H1 (cell line): ENCODE results near the gene SP8. TPM values are rescaled to one million over a fixed set of nuclear protein-coding genes. Genes with fewer than 3 reads are reported as not detected.

Experiments used
- CTCF ChIA-PET: fragments of 300-600 bp; sonication (Branson Sonifier 250); formaldehyde crosslinking; loops from one replicate; lab custom pipeline; 2021; ENCODE audit not compliant: partially characterized antibody; lab: Charles Lee
- POLR2A ChIA-PET: fragments of 300-600 bp; sonication (Branson Sonifier 250); formaldehyde crosslinking; loops from one replicate; lab custom pipeline; 2021; ENCODE audit warnings: inconsistent platforms; ENCODE audit not compliant: partially characterized antibody; lab: Charles Lee
- DNase-seq, 2 experiments: peaks; one replicate each; pipeline versions ENCODE4 v3.0.0 to v3.0.0-alpha.2; 2010 to 2022; ENCODE audit warnings: low spot score in 2 of 2, low read depth in 1 of 2, mixed read lengths in 1 of 2
- FAIRE-seq: peaks from 2 replicates; lab custom pipeline; 2011; peaks lifted over from hg19 to GRCh38; lab: Jason Lieb, UNC
- H2AFZ ChIP-seq: 2 replicates; pipeline ENCODE4 v1.8.1; 2012; ENCODE audit warnings: low read length, inconsistent platforms
- H2AK5ac ChIP-seq: 2 replicates; pipeline ENCODE4 v1.6.1; 2013; ENCODE audit warnings: low read depth, low read length
- H2BK120ac ChIP-seq: replicated peaks from 2 replicates; pipeline ENCODE3; 2013; ENCODE audit warnings: low read depth, low read length, inconsistent platforms
- H2BK12ac ChIP-seq: 2 replicates; pipeline ENCODE4 v1.6.1; 2013; ENCODE audit warnings: low read depth, low read length
- H2BK15ac ChIP-seq: 2 replicates; pipeline ENCODE4 v1.6.1; 2013; ENCODE audit warnings: low read length
- H2BK20ac ChIP-seq: 2 replicates; pipeline ENCODE4 v1.6.1; 2013; ENCODE audit warnings: low read length
- H2BK5ac ChIP-seq: 2 replicates; pipeline ENCODE4 v1.6.1; 2013; ENCODE audit warnings: low read depth, low read length
- H3K14ac ChIP-seq: 2 replicates; pipeline ENCODE4 v1.6.1; 2013; ENCODE audit warnings: inconsistent platforms; ENCODE audit not compliant: insufficient read length
- H3K18ac ChIP-seq: 2 replicates; pipeline ENCODE4 v1.6.1; 2013; ENCODE audit warnings: low read length; ENCODE audit errors: extremely low read depth
- H3K23ac ChIP-seq: 2 replicates; pipeline ENCODE4 v1.6.1; 2013; ENCODE audit warnings: inconsistent platforms; ENCODE audit not compliant: insufficient read length
- H3K23me2 ChIP-seq: 2 replicates; pipeline ENCODE4 v1.6.1; 2013; ENCODE audit warnings: low read depth, low read length
- H3K27ac ChIP-seq: 2 replicates; pipeline ENCODE4 v1.6.1; 2011; ENCODE audit warnings: low read depth, low read length, inconsistent platforms
- H3K27me3 ChIP-seq, 4 experiments: replicated peaks in 1 of 4; 1 replicate in 1 of 4; 2 replicates in 3 of 4; pipeline versions ENCODE4 v1.6.1 to v1.8.1; 2011 to 2013; ENCODE audit warnings: low read length in 3 of 4, mild to moderate bottlenecking in 3 of 4, inconsistent platforms in 2 of 4, mixed read lengths in 2 of 4, moderate library complexity in 1 of 4; ENCODE audit not compliant: control insufficient read depth in 3 of 4, insufficient read depth in 3 of 4; ENCODE audit errors: extremely low read depth in 1 of 4
- H3K36me3 ChIP-seq, 4 experiments: 2 replicates each; pipeline versions ENCODE4 v1.6.1 to v1.8.1; 2011 to 2013; ENCODE audit warnings: mild to moderate bottlenecking in 4 of 4, low read length in 3 of 4, moderate library complexity in 2 of 4, control low read depth in 1 of 4, inconsistent platforms in 1 of 4; ENCODE audit not compliant: insufficient read depth in 4 of 4, control insufficient read depth in 2 of 4
- H3K4ac ChIP-seq: replicated peaks from 2 replicates; pipeline ENCODE3; 2013; ENCODE audit warnings: low read length, low read depth, mixed read lengths, inconsistent platforms; ENCODE audit not compliant: insufficient read length
- H3K4me1 ChIP-seq, 4 experiments: replicated peaks in 1 of 4; 1 replicate in 1 of 4; 2 replicates in 3 of 4; pipeline versions ENCODE4 v1.6.1 to v1.8.1; 2011 to 2013; ENCODE audit warnings: low read length in 3 of 4, inconsistent platforms in 2 of 4, mixed read lengths in 1 of 4; ENCODE audit not compliant: insufficient read depth in 4 of 4, control insufficient read depth in 3 of 4
- H3K4me2 ChIP-seq, 2 experiments: 2 replicates each; pipeline versions ENCODE4 v1.6.1 to v1.8.1; 2011 to 2013; ENCODE audit warnings: low read depth in 2 of 2, low read length in 2 of 2, control low read depth in 1 of 2, inconsistent platforms in 1 of 2, mild to moderate bottlenecking in 1 of 2; ENCODE audit not compliant: insufficient read depth in 1 of 2
- H3K4me3 ChIP-seq, 4 experiments: fragments of 200-600, 300-600 bp in 1 of 4; sonication (generic), shearing (Covaris generic), sonication (Bioruptor Twin) in 1 of 4; 2 replicates each; pipeline versions ENCODE4 v1.5.1 to v1.8.1; 2011 to 2016; ENCODE audit warnings: low read length in 4 of 4, low read depth in 3 of 4, control low read depth in 2 of 4, inconsistent platforms in 2 of 4, mild to moderate bottlenecking in 2 of 4, mixed read lengths in 1 of 4, moderate library complexity in 1 of 4; ENCODE audit not compliant: insufficient read depth in 2 of 4; ENCODE audit errors: extremely low read depth in 1 of 4
- H3K56ac ChIP-seq: replicated peaks from 2 replicates; pipeline ENCODE3; 2013; ENCODE audit warnings: low read depth, mild to moderate bottlenecking, mixed read lengths, low read length, inconsistent platforms; ENCODE audit not compliant: insufficient read length
- H3K79me1 ChIP-seq: 2 replicates; pipeline ENCODE4 v1.6.1; 2013; ENCODE audit warnings: low read depth, low read length, control low read depth
- H3K79me2 ChIP-seq, 2 experiments: 2 replicates each; pipeline versions ENCODE4 v1.6.1 to v1.8.1; 2012 to 2013; ENCODE audit warnings: low read length in 2 of 2, mild to moderate bottlenecking in 2 of 2, inconsistent platforms in 1 of 2; ENCODE audit not compliant: insufficient read depth in 2 of 2, control insufficient read depth in 1 of 2
- H3K9ac ChIP-seq, 4 experiments: replicated peaks in 1 of 4; 1 replicate in 1 of 4; 2 replicates in 3 of 4; pipeline versions ENCODE4 v1.6.1 to v1.8.1; 2011 to 2013; ENCODE audit warnings: low read depth in 3 of 4, low read length in 3 of 4, control low read depth in 2 of 4, mild to moderate bottlenecking in 2 of 4, moderate library complexity in 2 of 4, inconsistent platforms in 1 of 4; ENCODE audit errors: extremely low read depth in 1 of 4
- H3K9me3 ChIP-seq, 2 experiments: 2 replicates each; pipeline versions ENCODE4 v1.6.1 to v1.8.1; 2012 to 2013; ENCODE audit warnings: mild to moderate bottlenecking in 2 of 2, moderate library complexity in 2 of 2, control low read depth in 1 of 2, inconsistent platforms in 1 of 2, low read depth in 1 of 2, low read length in 1 of 2, mixed read lengths in 1 of 2; ENCODE audit not compliant: insufficient read depth in 2 of 2
- H4K20me1 ChIP-seq, 2 experiments: replicated peaks in 1 of 2; 2 replicates each; pipeline versions ENCODE3 to v1.8.1; 2011 to 2013; ENCODE audit warnings: inconsistent platforms in 2 of 2, low read length in 2 of 2, mild to moderate bottlenecking in 1 of 2; ENCODE audit not compliant: insufficient read depth in 2 of 2, control insufficient read depth in 1 of 2
- H4K5ac ChIP-seq: 2 replicates; pipeline ENCODE4 v1.6.1; 2013; ENCODE audit warnings: low read length, low read depth, mixed read lengths, inconsistent platforms; ENCODE audit not compliant: insufficient read length
- H4K8ac ChIP-seq: 2 replicates; pipeline ENCODE4 v1.8.0; 2013; ENCODE audit warnings: mild to moderate bottlenecking, moderate library complexity, low read length, inconsistent platforms; ENCODE audit not compliant: insufficient read depth; ENCODE audit errors: extremely low read depth
- H4K91ac ChIP-seq: replicated peaks from 2 replicates; pipeline ENCODE3; 2013; ENCODE audit warnings: low read length, mixed read lengths, inconsistent platforms; ENCODE audit not compliant: insufficient read length
- ATF2 ChIP-seq: IDR thresholded peaks from 2 replicates; pipeline ENCODE4 v1.6.1; 2012; ENCODE audit warnings: low read length, inconsistent platforms
- CBX5 ChIP-seq: fragments of 300-800, 300-1000 bp; sonication (generic); IDR thresholded peaks from 2 replicates; pipeline ENCODE4 v1.7.1; 2016; ENCODE audit warnings: antibody characterized with exemption, low read length, low read depth
- CEBPB ChIP-seq: IDR thresholded peaks from 2 replicates; pipeline ENCODE4 v1.6.1; 2012; ENCODE audit warnings: low read depth, low read length
- HDAC2 ChIP-seq, 2 experiments: fragments of 300-600 bp in 1 of 2; sonication (generic) in 1 of 2; IDR thresholded peaks; 2 replicates each; pipeline ENCODE4 v1.6.1; 2011 to 2012; ENCODE audit warnings: low read depth in 2 of 2, low read length in 2 of 2, mild to moderate bottlenecking in 2 of 2, moderate library complexity in 2 of 2, borderline replicate concordance in 1 of 2, inconsistent platforms in 1 of 2
- KDM5A ChIP-seq: fragments of 200-600 bp; IDR thresholded peaks from 2 replicates; pipeline ENCODE4 v1.7.1; 2012; ENCODE audit warnings: mild to moderate bottlenecking, low read length, inconsistent platforms, mixed read lengths
- NANOG ChIP-seq: IDR thresholded peaks from 2 replicates; pipeline ENCODE4 v1.6.1; 2011; ENCODE audit warnings: low read length, low read depth, mild to moderate bottlenecking, inconsistent platforms; ENCODE audit not compliant: insufficient read depth, poor library complexity, severe bottlenecking
- PHF8 ChIP-seq: fragments of 200-600 bp; sonication (generic); conservative IDR thresholded peaks from 2 replicates; pipeline ENCODE4 v1.7.1; 2012; ENCODE audit warnings: low read depth, mild to moderate bottlenecking, inconsistent platforms, low read length, moderate library complexity
- POLR2AphosphoS5 ChIP-seq: IDR thresholded peaks from 2 replicates; pipeline ENCODE4 v1.6.1; 2011; ENCODE audit warnings: low read depth, low read length
- POU5F1 ChIP-seq: IDR thresholded peaks from 2 replicates; pipeline ENCODE4 v1.6.1; 2011; ENCODE audit warnings: low read depth, mild to moderate bottlenecking, low read length, moderate library complexity
- RFX5 ChIP-seq: IDR thresholded peaks from 2 replicates; pipeline ENCODE4 v1.6.1; 2011; ENCODE audit warnings: low read depth, low read length, improper control_type of control experiment, borderline replicate concordance
- SIN3A ChIP-seq, 2 experiments: IDR thresholded peaks in 1 of 2; conservative IDR thresholded peaks in 1 of 2; 2 replicates each; pipeline ENCODE4 v1.6.1; 2011 to 2012; ENCODE audit warnings: low read length in 2 of 2, improper control_type of control experiment in 1 of 2, low read depth in 1 of 2, mild to moderate bottlenecking in 1 of 2
- SP4 ChIP-seq: IDR thresholded peaks from 2 replicates; pipeline ENCODE4 v1.6.1; 2012; ENCODE audit warnings: low read length, inconsistent platforms
- TBP ChIP-seq: IDR thresholded peaks from 2 replicates; pipeline ENCODE4 v1.6.1; 2011; ENCODE audit warnings: low read depth, low read length, improper control_type of control experiment
- WGBS, 2 experiments: shearing (Covaris generic) in 1 of 2; methylation state at CpG; one replicate each; pipeline versions ENCODE4 v1.1.6 to v1.1.7; 2013 to 2015; ENCODE audit warnings: low lambda C conversion rate in 2 of 2, mixed read lengths in 2 of 2, inconsistent platforms in 1 of 2, low coverage in 1 of 2, missing lambda C conversion rate in 1 of 2; ENCODE audit not compliant: insufficient replicate concordance in 2 of 2, insufficient coverage in 1 of 2, insufficient read length in 1 of 2; ENCODE audit errors: extremely low coverage in 1 of 2, missing lambda C conversion rate in 1 of 2; 5-methylcytosine and 5-hydroxymethylcytosine counted together
- polyA plus RNA-seq, 7 experiments: library from polyadenylated mRNA; depleted of rRNA in 3 of 7; stranded (reverse) in 5 of 7; unstranded in 2 of 7; fragments of >200 nt in 5 of 7; fragments of 200-250 nt in 2 of 7; gene quantifications; 1 replicate in 5 of 7; 2 replicates in 1 of 7; 4 replicates in 1 of 7; pipeline versions ENCODE4 v1.2.1 to v1.2.3, GENCODE V29; 2011 to 2013; ENCODE audit warnings: missing spikeins in 2 of 7, mixed read lengths in 2 of 7
- total RNA-seq: library from RNA; stranded (reverse); fragmentation: NEBNext Ultra II Directional; extraction: Animal tissue kit (Norgen Biotek cat#: 25700); gene quantifications from 2 replicates; pipeline ENCODE4 v1.2.1, GENCODE V29; 2021

The SP8 gene
- total and polyA plus RNA-seq, 2 of the 8 experiments (the other 6 are each of a cell fraction or from before 2014, with no cell fraction given): 11.3 to 12.0 TPM

- H3K79me2 ChIP-seq: no peaks in the 10 kb centered on the region
- H4K5ac ChIP-seq: no peak overlapping the region
- H3K79me1 ChIP-seq: no peaks in the 10 kb centered on the region
- no peak overlapping the region for H3K4ac ChIP-seq
- ChIA-PET CTCF (interaction anchor here (1.7 kb wide), 1 partner anchor 27 kb away, joined by 6 read pairs; no protein-coding TSS in a partner anchor), POLR2A (no interaction called here)
- no peak overlapping the region for H2AFZ ChIP-seq
- no peak overlapping the region for H4K8ac ChIP-seq
- H3K27me3 ChIP-seq: peaks cover 0 to under 1% (median 0%) of the 10 kb centered on the region in 4 experiments; a peak in 1 of 7 replicates
- no peak overlapping the region for H2BK120ac ChIP-seq
- H2BK12ac ChIP-seq: no peak overlapping the region
- no peak overlapping the region for H3K27ac ChIP-seq
- no peaks in the 10 kb centered on the region for H4K20me1 ChIP-seq
- DNase-seq (no peak), FAIRE-seq (no peak)
- H3K18ac ChIP-seq: no peak overlapping the region
- H2BK5ac ChIP-seq: no peak overlapping the region
- H2BK20ac ChIP-seq: no peak overlapping the region
- H3K56ac ChIP-seq: no peak overlapping the region
- no peak overlapping the region for H3K9ac ChIP-seq
- H3K4me3 ChIP-seq: no peak overlapping the region
- no peak overlapping the region for H3K4me2 ChIP-seq
- 87% methylated on average over 5 of the region's 5 CpGs; no CpG with 5 or more reads in 1 of the 2 experiments for whole genome bisulfite sequencing, 2 experiments
- H2AK5ac ChIP-seq: no peak overlapping the region
- no peak overlapping the region for H3K14ac ChIP-seq
- no peaks in the 10 kb centered on the region for H3K9me3 ChIP-seq
- no peak overlapping the region for H3K23ac ChIP-seq
- H4K91ac ChIP-seq: no peak overlapping the region
- H3K36me3 ChIP-seq: no peaks in the 10 kb centered on the region
- H3K4me1 ChIP-seq: peaks cover 2 to 4% (median 3%) of the 10 kb centered on the region in 4 experiments; a peak in 4 of 7 replicates
- no peaks in the 10 kb centered on the region for H3K23me2 ChIP-seq
- H2BK15ac ChIP-seq: no peak overlapping the region
- no peak for TF ChIP-seq POLR2AphosphoS5
- TF ChIP-seq RFX5: no peak
- TF ChIP-seq KDM5A: no peak
- TF ChIP-seq SIN3A (conservative IDR thresholded peaks at IDR 0.05 in 1 of 2, IDR thresholded peaks at IDR 0.05 in 1 of 2; ENCODE audit: low read depth in 1 of 2, low read length in 2 of 2): no peak
- no peak for TF ChIP-seq CEBPB
- no peak for TF ChIP-seq PHF8
- TF ChIP-seq ATF2: no peak
- TF ChIP-seq CBX5: no peak
- TF ChIP-seq NANOG: no peak
- TF ChIP-seq POU5F1: no peak
- TF ChIP-seq HDAC2 (IDR thresholded peaks at IDR 0.05; ENCODE audit: borderline replicate concordance in 1 of 2, low read depth in 2 of 2, low read length in 2 of 2): no peak
- TF ChIP-seq TBP: no peak
- TF ChIP-seq SP4: no peak
Observed at GRCh38 chr7:20742913-20743312, 43.8 kb downstream of the SP8 start.
